Measurements from ENCODE around the gene STK38. TPM values are rescaled to one million over a fixed set of nuclear protein-coding genes. Genes with fewer than 3 reads are reported as not detected.

STK38 gene
- total RNA-seq, 1 experiment from 2014 or later = 20.1 TPM

- H3K4me3 ChIP-seq (replicated peaks in 1 of 2; ENCODE audit: low read depth in 1 of 2, low read length in 2 of 2) = no peak overlapping the region
- H2AFZ ChIP-seq (ENCODE audit: low read depth, low read length, poor library complexity, severe bottlenecking) = no peak overlapping the region
- TF ChIP-seq EGR1 (IDR thresholded peaks at IDR 0.05; ENCODE audit: low read depth) (no peak), CBX3 (IDR thresholded peaks at IDR 0.05; ENCODE audit: low read depth) (no peak), SIN3A (IDR thresholded peaks at IDR 0.05; ENCODE audit: low read depth) (no peak), SRF (IDR thresholded peaks at IDR 0.05; ENCODE audit: low read depth) (no peak), CEBPB (IDR thresholded peaks at IDR 0.05; ENCODE audit: low read depth) (no peak), ZBTB33 (IDR thresholded peaks at IDR 0.05; ENCODE audit: extremely low read depth, insufficient replicate concordance, low read length) (no peak), ATF3 (IDR thresholded peaks at IDR 0.05) (no peak), TCF7L2 (IDR thresholded peaks at IDR 0.05; ENCODE audit: borderline replicate concordance, extremely low read depth, insufficient read depth, insufficient read length) (no peak), EZH2 (IDR thresholded peaks at IDR 0.05) (no peak), POLR2A (IDR thresholded peaks at IDR 0.05; ENCODE audit: borderline replicate concordance, extremely low read depth, insufficient read depth, insufficient read length) (no peak), YY1 (IDR thresholded peaks at IDR 0.05; ENCODE audit: extremely low read depth, insufficient replicate concordance, low read depth, low read length) (no peak), RAD21 (IDR thresholded peaks at IDR 0.05; ENCODE audit: low read depth) (no peak), ZNF274 (IDR thresholded peaks at IDR 0.05; ENCODE audit: low read depth, low read length) (no peak), MAX (IDR thresholded peaks at IDR 0.05) (no peak), ELF1 (IDR thresholded peaks at IDR 0.05; ENCODE audit: borderline replicate concordance, low read depth) (no peak), POLR2AphosphoS5 (IDR thresholded peaks at IDR 0.05; ENCODE audit: low read depth, low read length) (no peak)
- TF ChIP-seq, protein P1, sequence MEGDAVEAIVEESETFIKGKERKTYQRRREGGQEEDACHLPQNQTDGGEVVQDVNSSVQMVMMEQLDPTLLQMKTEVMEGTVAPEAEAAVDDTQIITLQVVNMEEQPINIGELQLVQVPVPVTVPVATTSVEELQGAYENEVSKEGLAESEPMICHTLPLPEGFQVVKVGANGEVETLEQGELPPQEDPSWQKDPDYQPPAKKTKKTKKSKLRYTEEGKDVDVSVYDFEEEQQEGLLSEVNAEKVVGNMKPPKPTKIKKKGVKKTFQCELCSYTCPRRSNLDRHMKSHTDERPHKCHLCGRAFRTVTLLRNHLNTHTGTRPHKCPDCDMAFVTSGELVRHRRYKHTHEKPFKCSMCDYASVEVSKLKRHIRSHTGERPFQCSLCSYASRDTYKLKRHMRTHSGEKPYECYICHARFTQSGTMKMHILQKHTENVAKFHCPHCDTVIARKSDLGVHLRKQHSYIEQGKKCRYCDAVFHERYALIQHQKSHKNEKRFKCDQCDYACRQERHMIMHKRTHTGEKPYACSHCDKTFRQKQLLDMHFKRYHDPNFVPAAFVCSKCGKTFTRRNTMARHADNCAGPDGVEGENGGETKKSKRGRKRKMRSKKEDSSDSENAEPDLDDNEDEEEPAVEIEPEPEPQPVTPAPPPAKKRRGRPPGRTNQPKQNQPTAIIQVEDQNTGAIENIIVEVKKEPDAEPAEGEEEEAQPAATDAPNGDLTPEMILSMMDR (IDR thresholded peaks at IDR 0.05 in 2 of 3, conservative IDR thresholded peaks at IDR 0.05 in 1 of 3; ENCODE audit: borderline replicate concordance in 1 of 3, insufficient read depth in 1 of 3, low read depth in 2 of 3, low read length in 2 of 3) = no peak
- H3K36me3 ChIP-seq (ENCODE audit: control insufficient read depth in 1 of 2, insufficient read depth in 2 of 2, low read length in 2 of 2) = no peaks in the 10 kb centered on the region
- intact Hi-C loops (cut with micrococcal nuclease) = no loop called here
- no peaks in the 10 kb centered on the region for H3K9me3 ChIP-seq (ENCODE audit: control insufficient read depth in 1 of 2, insufficient read depth in 1 of 2, low read depth in 1 of 2, low read length in 2 of 2)
- CTCF ChIA-PET = no interaction called here
- no TSS peak for BruUV-seq (replicated peaks)
- no peaks in the 10 kb centered on the region for H4K20me1 ChIP-seq (ENCODE audit: insufficient read depth)
- POLR2A ChIA-PET = no interaction called here
- no peak overlapping the region for H3K9ac ChIP-seq (ENCODE audit: low read length)
- RAD21 ChIA-PET (ENCODE audit: low non-redundant PET in 1 of 2, low total read pairs in 2 of 2, uncharacterized antibody in 2 of 2, unreplicated experiment in 2 of 2) = no interaction called here
- H3K4me1 ChIP-seq (ENCODE audit: control insufficient read depth in 1 of 2, insufficient read depth in 2 of 2, low read length in 2 of 2) = 0 out of 4 replicates have a peak, but pooled peaks cover 0 to 5% of the 10 kb centered on the region in 2 experiments
- H3K27me3 ChIP-seq (ENCODE audit: insufficient read depth, low read length) = no peaks in the 10 kb centered on the region
- DNase-seq (ENCODE audit: low read depth, low spot score) (no peak), ATAC-seq (no peak)
- no peak overlapping the region for H3K4me2 ChIP-seq (ENCODE audit: low read length)
- no peaks in the 10 kb centered on the region for H3K79me2 ChIP-seq (ENCODE audit: insufficient read depth, low read length)
- H3K9me2 ChIP-seq (ENCODE audit: insufficient read depth) = no peaks in the 10 kb centered on the region
- H3K27ac ChIP-seq (ENCODE audit: low read depth, low read length) = no peak overlapping the region
Measured at GRCh38 chr6:36504982-36505381, 42.3 kb downstream of the STK38 start.

Measured in HCT116 (cell line).